Loucy (cell line): Measurements from ENCODE around the gene NBEA.

Experiments
- H2AFZ ChIP-seq: fragments of 200-600 bp; sonication (generic); 2 replicates; pipeline ENCODE4 v1.6.0; 2016; ENCODE audit warnings: antibody characterized with exemption, mild to moderate bottlenecking, low read length, moderate library complexity
- H3F3A ChIP-seq: fragments of 200-600 bp; 2 replicates; pipeline ENCODE4 v1.6.0; 2016; ENCODE audit warnings: antibody characterized with exemption, low read depth, mild to moderate bottlenecking
- H3K27me3 ChIP-seq: fragments of 200-600 bp; sonication (generic); 2 replicates; pipeline ENCODE4 v1.6.1; 2014; ENCODE audit warnings: low read length, mild to moderate bottlenecking; ENCODE audit not compliant: insufficient read depth, poor library complexity, severe bottlenecking
- H3K36me3 ChIP-seq: fragments of 200-600 bp; sonication (generic); 2 replicates; pipeline ENCODE4 v1.6.1; 2016; ENCODE audit warnings: low read length; ENCODE audit not compliant: insufficient read depth
- H3K4me1 ChIP-seq: fragments of 200-600 bp; sonication (generic); 2 replicates; pipeline ENCODE4 v1.5.1; 2014; ENCODE audit warnings: low read length, mild to moderate bottlenecking; ENCODE audit not compliant: insufficient read depth, poor library complexity, severe bottlenecking
- H3K4me2 ChIP-seq: fragments of 200-600 bp; sonication (generic); 2 replicates; pipeline ENCODE4 v1.6.0; 2014; ENCODE audit warnings: antibody characterized with exemption, low read length, low read depth, mild to moderate bottlenecking; ENCODE audit not compliant: poor library complexity, severe bottlenecking
- H3K4me3 ChIP-seq: fragments of 200-600 bp; sonication (generic); 2 replicates; pipeline ENCODE4 v1.5.1; 2014; ENCODE audit warnings: low read length, mild to moderate bottlenecking, mixed read lengths; ENCODE audit not compliant: poor library complexity, severe bottlenecking
- H3K79me2 ChIP-seq: fragments of 200-600 bp; sonication (generic); 2 replicates; pipeline ENCODE4 v1.6.1; 2014; ENCODE audit warnings: low read length; ENCODE audit not compliant: insufficient read depth
- H3K9ac ChIP-seq: fragments of 200-600 bp; sonication (generic); 2 replicates; pipeline ENCODE4 v1.6.0; 2014; ENCODE audit warnings: mild to moderate bottlenecking, low read depth, low read length, moderate library complexity; ENCODE audit not compliant: poor library complexity, severe bottlenecking
- H3K9me2 ChIP-seq: fragments of 200-600 bp; sonication (generic); replicated peaks from 2 replicates; pipeline ENCODE4 v1.6.1; 2016; ENCODE audit warnings: low read depth, low read length, mixed read lengths
- H3K9me3 ChIP-seq: fragments of 200-600 bp; sonication (generic); 2 replicates; pipeline ENCODE4 v1.6.1; 2014; ENCODE audit warnings: mild to moderate bottlenecking, antibody characterized with exemption, low read length, low read depth; ENCODE audit not compliant: insufficient read depth
- H4K20me1 ChIP-seq: fragments of 200-600 bp; sonication (generic); 2 replicates; pipeline ENCODE4 v1.6.0; 2014; ENCODE audit warnings: antibody characterized with exemption, low read length, mild to moderate bottlenecking; ENCODE audit not compliant: insufficient read depth, poor library complexity, severe bottlenecking
- CTCF ChIP-seq: fragments of 200-600 bp; sonication (generic); conservative IDR thresholded peaks from 2 replicates; pipeline ENCODE4 v1.5.1; 2014; ENCODE audit warnings: mild to moderate bottlenecking, antibody characterized with exemption, low read length
- EZH2phosphoT487 ChIP-seq: fragments of 200-600 bp; IDR thresholded peaks from 2 replicates; pipeline ENCODE4 v1.6.1; 2018; ENCODE audit warnings: antibody characterized with exemption, mild to moderate bottlenecking, moderate library complexity, borderline replicate concordance

NBEA gene

GRCh38 chr13:35597451-35597850 lies 655.4 kb downstream of the NBEA start:
- H3K9ac ChIP-seq: no peak overlapping the region
- H3K4me1 ChIP-seq: no peaks in the 10 kb centered on the region
- no peaks in the 10 kb centered on the region for H4K20me1 ChIP-seq
- no peaks in the 10 kb centered on the region for H3K9me3 ChIP-seq
- H3F3A ChIP-seq: no peaks in the 10 kb centered on the region
- no peaks in the 10 kb centered on the region for H3K9me2 ChIP-seq
- H3K4me2 ChIP-seq: no peak overlapping the region
- H3K79me2 ChIP-seq: no peaks in the 10 kb centered on the region
- H3K36me3 ChIP-seq: no peaks in the 10 kb centered on the region
- TF ChIP-seq EZH2phosphoT487: no peak
- TF ChIP-seq CTCF: no peak
- H2AFZ ChIP-seq: no peak overlapping the region
- no peak overlapping the region for H3K4me3 ChIP-seq
- no peaks in the 10 kb centered on the region for H3K27me3 ChIP-seq

GRCh38 chr13:35598233-35598632 lies 656.2 kb downstream of the NBEA start:
- TF ChIP-seq CTCF: no peak
- no peak for TF ChIP-seq EZH2phosphoT487
- H3K36me3 ChIP-seq: no peaks in the 10 kb centered on the region
- no peak overlapping the region for H3K9ac ChIP-seq
- H3K4me1 ChIP-seq: no peaks in the 10 kb centered on the region
- no peak overlapping the region for H2AFZ ChIP-seq
- H3K9me3 ChIP-seq: no peaks in the 10 kb centered on the region
- no peaks in the 10 kb centered on the region for H3F3A ChIP-seq
- no peak overlapping the region for H3K4me2 ChIP-seq
- H4K20me1 ChIP-seq: no peaks in the 10 kb centered on the region
- H3K79me2 ChIP-seq: no peaks in the 10 kb centered on the region
- no peaks in the 10 kb centered on the region for H3K9me2 ChIP-seq
- H3K27me3 ChIP-seq: no peaks in the 10 kb centered on the region
- no peak overlapping the region for H3K4me3 ChIP-seq

- no peak overlapping the region for H3K4me2 ChIP-seq
- H3K27me3 ChIP-seq: no peaks in the 10 kb centered on the region
- H3K9me2 ChIP-seq: no peaks in the 10 kb centered on the region
- no peak overlapping the region for H3K4me3 ChIP-seq
- H3K4me1 ChIP-seq: no peaks in the 10 kb centered on the region
- H4K20me1 ChIP-seq: no peaks in the 10 kb centered on the region
- H3K79me2 ChIP-seq: no peaks in the 10 kb centered on the region
- no peaks in the 10 kb centered on the region for H3K36me3 ChIP-seq
- TF ChIP-seq EZH2phosphoT487: no peak
- H3K9me3 ChIP-seq: no peaks in the 10 kb centered on the region
- no peaks in the 10 kb centered on the region for H3F3A ChIP-seq
- H3K9ac ChIP-seq: no peak overlapping the region
- no peak overlapping the region for H2AFZ ChIP-seq
Observed at GRCh38 chr13:35598790-35599369, 656.8 kb downstream of the NBEA start.

- TF ChIP-seq CTCF (no peak), EZH2phosphoT487 (no peak)
Observed at GRCh38 chr13:35599384-35599783, 657.3 kb downstream of the NBEA start.

More at GRCh38 chr13:35599384-35599783, 657.3 kb downstream of the NBEA start:
- Histone ChIP-seq H3F3A (no peaks in the 10 kb centered on the region), H3K9me2 (no peaks in the 10 kb centered on the region), H3K9me3 (no peaks in the 10 kb centered on the region), H3K36me3 (no peaks in the 10 kb centered on the region), H3K27me3 (no peaks in the 10 kb centered on the region), H2AFZ (peak overlapping the region; percentile 5; the same call in 1 of the 2 replicates), H3K9ac (no peak overlapping the region), H3K4me1 (no peaks in the 10 kb centered on the region), H3K79me2 (no peaks in the 10 kb centered on the region), H3K4me3 (no peak overlapping the region), H3K4me2 (no peak overlapping the region), H4K20me1 (no peaks in the 10 kb centered on the region)
